ENCODE data around the gene PCGF5.

GRCh38 chr10:91239789-91240188, 19.3 kb downstream of the PCGF5 start:
- TF ChIP-seq CTCF (IDR thresholded peaks at IDR 0.05; ENCODE audit: low read depth, low read length, poor library complexity, severe bottlenecking) (no peak), EZH2phosphoT487 (IDR thresholded peaks at IDR 0.05; ENCODE audit: borderline replicate concordance, low read length) (no peak)

Measured in DOHH2 (cell line).